ENCODE measurements around the gene SNX22.

SNX22 gene

GRCh38 chr15:64156652-64157331, 5.3 kb downstream of the SNX22 start:
- DNase-seq (ENCODE audit: low spot score): no peak

DNA sequence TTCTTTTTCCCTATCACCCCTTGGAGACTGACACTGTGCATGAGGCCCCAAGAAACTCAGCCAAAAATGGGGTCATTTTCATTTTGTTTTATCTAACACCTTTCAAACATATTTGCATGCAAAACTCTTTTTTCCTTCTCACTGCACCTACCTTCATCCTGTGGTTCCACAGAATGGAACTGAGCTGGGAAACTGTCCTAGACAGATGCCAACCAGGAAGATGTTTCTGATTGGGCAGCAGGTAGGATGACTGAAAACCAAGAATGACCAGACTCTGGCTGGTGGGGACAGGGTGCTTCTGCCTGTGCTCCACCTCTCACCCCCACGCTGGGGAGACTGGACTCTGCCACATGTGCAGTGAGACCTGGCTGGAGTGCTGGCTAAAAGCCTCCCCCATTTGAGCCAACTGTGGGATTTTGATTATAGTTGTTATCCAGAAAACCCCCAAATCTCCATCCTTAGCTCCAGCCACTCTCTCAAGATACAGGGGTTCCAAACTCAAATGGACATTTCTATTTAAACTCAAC, 6.1 kb downstream of the SNX22 start:
- DNase-seq (ENCODE audit: low spot score): no peak

- DNase-seq (ENCODE audit: low spot score): no peak
Observed at GRCh38 chr15:64158363-64159134, 7.0 kb downstream of the SNX22 start.

DNA sequence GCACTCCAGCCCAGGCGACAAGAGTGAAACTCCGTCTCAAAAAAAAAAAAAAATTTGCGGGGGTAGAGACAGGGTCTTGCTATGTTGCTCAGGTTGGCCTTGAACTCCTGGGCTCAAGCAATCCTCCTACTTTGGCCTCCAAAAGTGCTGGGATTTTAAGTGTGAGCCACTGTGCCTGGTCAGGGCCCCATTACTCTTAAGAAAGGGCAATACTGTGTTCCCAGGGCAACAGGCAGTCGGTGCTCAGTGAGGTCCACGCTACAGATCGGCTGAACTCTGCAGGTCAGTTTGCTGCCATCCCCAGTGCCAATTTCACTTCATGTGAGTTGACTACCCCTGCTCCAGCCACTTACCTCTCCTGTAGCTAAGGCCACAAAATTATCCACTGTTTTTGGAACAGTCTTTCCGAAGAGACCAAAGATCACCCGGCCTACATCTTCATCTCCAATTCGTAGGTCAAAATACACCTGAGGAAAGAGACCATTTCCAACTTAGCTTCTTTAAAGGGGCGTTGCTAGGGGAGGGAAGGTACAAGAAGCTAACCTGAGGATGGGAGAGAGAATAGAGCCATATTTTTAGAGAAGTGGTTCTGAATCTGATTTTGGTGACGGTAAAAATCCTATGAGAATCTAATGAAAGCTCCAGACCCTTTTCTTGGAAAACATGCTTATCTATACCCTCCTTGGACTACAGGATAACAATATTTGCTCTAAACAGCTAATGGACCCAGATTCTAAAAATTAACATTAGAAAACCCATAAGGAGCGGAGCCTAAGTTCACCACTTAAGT, 10.4 kb downstream of the SNX22 start:
- DNase-seq (ENCODE audit: low spot score): no peak

- DNase-seq (ENCODE audit: low spot score): no peak
Observed at GRCh38 chr15:64162478-64162868, 10.9 kb downstream of the SNX22 start.

- DNase-seq (ENCODE audit: low spot score): peak; percentile 89
Observed at GRCh38 chr15:64162869-64163658, 11.5 kb downstream of the SNX22 start, which contains the start of gene PPIB. Gene PPIB (minus strand): TSS chr15:64163022. CDS start chr15:64162986, 36 bp downstream.

DNA sequence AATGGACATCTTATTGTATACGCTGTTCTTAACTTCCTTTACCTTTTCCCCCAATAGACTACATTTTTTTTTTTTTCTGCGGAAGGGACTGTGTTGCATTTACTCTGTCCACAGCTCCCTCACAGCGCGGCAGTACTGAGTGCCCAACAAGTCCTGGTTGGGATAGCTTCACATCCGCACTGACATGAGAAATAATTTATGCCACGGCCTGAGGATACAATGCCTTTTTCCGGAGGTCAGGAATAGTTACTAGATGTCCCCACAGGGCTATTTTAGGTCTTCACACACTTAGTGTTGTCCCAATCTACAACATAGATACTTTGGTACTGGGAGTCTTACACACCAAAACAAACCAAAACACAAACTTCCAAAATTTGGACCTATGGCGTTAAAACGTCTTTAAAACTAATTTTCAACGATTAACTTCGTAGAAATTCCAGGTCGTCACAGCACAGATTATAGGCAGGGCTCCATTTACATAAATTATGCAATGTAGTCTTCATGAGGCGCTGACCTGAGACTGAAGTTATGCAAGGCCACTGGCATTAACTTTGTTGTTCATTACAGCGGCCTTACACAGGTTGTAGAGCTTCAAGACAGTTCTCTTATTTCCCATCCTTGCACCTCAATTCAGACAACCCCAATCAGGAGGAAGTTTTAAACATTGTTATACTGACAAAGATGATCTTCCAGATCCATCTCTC, 12.3 kb downstream of the SNX22 start:
- no peak for DNase-seq (ENCODE audit: low spot score)

- DNase-seq (ENCODE audit: low spot score): no peak
Observed at GRCh38 chr15:64164436-64164835, 12.9 kb downstream of the SNX22 start.

DNA sequence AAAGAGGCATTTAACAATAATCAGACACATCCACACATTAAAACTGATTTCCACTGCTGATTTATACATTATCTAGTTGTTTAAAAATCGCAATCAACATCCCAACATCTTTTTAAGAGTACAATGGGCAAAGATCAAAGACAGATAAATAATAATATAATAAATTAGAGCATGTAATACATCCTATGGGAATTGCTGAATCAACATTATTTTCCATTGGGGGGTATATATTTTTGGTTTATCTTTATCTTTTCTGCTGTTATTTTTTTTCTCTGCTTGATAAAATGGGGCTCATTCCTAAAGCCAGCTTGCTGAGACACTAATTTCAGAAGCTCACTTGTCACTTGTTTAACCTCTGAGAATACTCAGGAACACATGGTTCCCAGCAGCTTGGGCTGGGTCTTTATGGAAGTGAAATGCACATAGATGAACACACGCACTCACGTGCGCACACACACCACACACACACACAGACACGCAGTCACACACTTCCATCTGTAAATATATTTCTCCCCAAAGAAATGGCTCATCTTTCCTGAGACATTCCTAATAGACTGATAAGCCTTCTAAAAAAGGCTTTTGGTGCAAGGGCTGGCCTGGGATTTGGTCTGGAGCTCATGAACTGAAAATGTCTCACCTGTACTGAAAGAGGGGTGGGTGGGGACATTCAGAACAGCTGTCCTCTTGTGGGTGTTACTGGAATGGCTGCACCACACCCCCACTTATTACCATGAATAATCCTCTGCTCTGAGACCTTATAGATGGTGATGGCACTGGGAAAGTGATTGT, 14.8 kb downstream of the SNX22 start:
- no peak for DNase-seq (ENCODE audit: low spot score)

- DNase-seq (ENCODE audit: low spot score): no peak
Observed at GRCh38 chr15:64180235-64180824, 28.8 kb downstream of the SNX22 start.

DNA sequence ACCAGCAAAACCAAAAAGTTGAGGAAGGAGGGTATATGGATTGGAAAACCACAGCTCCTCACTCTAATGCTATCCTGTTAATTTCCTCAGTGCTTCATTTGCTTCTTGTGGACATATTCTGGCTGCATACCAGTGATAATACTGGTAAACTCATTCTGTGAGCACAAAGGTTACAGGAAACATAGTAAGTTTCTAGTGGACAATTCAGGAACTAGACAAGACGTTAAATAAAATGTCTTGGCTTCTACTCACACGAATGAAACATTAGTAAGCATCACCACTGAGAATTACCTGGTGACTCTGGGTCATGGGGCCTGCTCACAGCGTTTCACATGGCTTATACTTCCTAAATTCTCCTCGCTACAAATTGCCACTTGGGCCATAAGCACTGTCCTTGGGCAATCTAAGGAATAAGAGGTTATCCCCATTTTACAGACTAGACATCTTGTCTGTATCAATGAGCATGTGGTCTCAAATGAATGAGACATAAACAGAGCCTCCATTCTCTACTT, 31.4 kb downstream of the SNX22 start:
- DNase-seq (ENCODE audit: low spot score): no peak

GRCh38 chr15:64185146-64185911, 33.8 kb downstream of the SNX22 start:
- no peak for DNase-seq (ENCODE audit: low spot score)

GRCh38 chr15:64187396-64188191, 36.1 kb downstream of the SNX22 start:
- DNase-seq (ENCODE audit: low spot score): no peak

DNA sequence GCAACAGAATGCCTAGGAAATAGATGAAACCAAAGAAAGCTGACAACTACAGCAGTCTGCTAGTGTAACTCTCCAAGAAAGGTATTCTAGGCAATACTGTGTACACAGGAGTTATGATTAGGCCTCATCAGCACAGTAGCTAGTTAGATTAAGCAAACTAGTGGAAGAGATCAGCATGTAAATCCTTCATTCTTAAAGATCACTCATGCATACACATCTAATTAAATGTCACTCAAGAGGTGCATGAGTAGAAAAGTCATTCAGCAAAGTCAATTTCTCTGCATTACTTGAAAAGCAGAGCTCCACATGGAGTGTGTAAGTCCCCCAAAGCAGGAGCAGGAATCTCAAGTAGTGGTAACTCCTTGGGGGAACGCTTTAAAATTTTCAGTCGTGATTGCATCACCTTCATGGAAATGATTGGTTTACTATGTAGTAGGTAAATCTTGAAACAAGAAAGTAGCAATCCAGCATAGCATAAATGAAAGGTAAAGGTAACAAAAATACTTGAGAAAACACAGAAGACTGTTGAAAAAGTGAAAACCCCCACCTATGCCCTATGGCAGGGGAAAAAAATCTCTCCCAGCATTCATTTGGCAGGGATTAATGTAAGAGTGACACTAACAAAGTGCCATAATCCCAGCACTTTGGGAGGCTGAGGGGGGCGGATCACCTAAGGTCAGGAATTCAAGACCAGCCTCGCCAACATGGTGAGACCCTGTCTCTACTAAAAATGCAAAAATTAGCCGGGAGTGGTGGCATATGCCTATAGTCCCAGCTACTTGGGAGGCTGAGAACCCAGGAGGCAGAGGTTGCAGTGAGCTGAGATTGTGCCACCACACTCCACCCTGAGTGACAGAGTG, 40.7 kb downstream of the SNX22 start:
- no peak for DNase-seq (ENCODE audit: low spot score)

- no peak for DNase-seq (ENCODE audit: low spot score)
Observed at GRCh38 chr15:64193971-64194370, 42.4 kb downstream of the SNX22 start.

DNA sequence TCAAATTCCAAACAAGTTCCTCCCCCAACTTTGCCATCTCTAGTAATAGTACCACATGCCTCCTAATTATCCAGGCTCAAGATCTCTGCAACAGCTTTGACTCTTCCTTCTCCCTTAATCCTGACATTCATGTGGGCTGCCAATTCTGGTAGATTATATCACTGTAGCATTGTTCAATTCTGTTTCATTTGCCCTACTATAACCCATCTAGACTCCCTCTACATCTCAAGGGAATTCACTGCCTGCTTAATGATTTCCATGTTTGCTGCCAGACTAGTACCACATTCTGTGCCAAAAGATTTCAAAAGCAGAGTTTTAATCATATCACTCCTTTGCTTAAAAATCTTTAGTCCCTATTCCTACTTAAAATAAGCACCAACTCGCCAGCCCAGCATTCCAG, 45.9 kb downstream of the SNX22 start:
- no peak for DNase-seq (ENCODE audit: low spot score)

GRCh38 chr15:64205202-64205601, 53.7 kb downstream of the SNX22 start:
- DNase-seq (ENCODE audit: low spot score): no peak
